Activated naive CD8-positive, alpha-beta T cell treated with anti-CD3 and anti-CD28 coated beads, Interleukin-2, amount 50 U/mL, for 16 hours (primary cell): ENCODE data around the gene C15orf39.

Experiments used
- DNase-seq: peaks from one replicate; pipeline ENCODE4 v3.0.0-alpha.2; 2020; ENCODE audit warnings: low read depth, low spot score

Gene C15orf39

GRCh38 chr15:75172284-75172820 is 29.3 kb upstream of the C15orf39 start:
- DNase-seq = no peak

- DNase-seq = no peak
These were observed 27.6 kb upstream of the C15orf39 start for GRCh38 chr15:75174102-75174501.

- no peak for DNase-seq
These were observed 27.0 kb upstream of the C15orf39 start for GRCh38 chr15:75174729-75175128.

DNA sequence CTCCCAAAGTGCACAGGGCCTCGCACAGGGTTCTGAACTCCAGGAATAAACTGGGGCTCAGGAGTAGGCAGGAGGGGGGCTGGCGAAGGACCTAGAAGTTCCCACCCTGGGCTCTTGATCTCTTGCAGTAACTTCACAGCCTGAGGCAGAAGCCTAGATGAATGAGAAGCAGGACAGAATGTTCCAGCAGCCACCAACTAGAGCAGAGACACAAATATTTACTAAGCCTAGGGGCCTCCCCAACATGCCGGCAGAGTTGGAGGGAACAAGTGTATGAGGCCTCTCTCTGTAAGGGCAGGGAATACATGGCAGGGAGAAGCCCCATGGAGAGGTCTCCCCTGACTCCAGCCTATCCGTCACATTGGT is 25.3 kb upstream of the C15orf39 start:
- no peak for DNase-seq

GRCh38 chr15:75177360-75178071 is 24.2 kb upstream of the C15orf39 start:
- DNase-seq = no peak

GRCh38 chr15:75178171-75178937 is 23.3 kb upstream of the C15orf39 start:
- DNase-seq = no peak

- DNase-seq = no peak
These were observed 22.5 kb upstream of the C15orf39 start for GRCh38 chr15:75178938-75179745.

GRCh38 chr15:75179746-75180140 is 21.9 kb upstream of the C15orf39 start:
- DNase-seq = no peak

- no peak for DNase-seq
These were observed 19.9 kb upstream of the C15orf39 start for GRCh38 chr15:75181780-75182179.

DNA sequence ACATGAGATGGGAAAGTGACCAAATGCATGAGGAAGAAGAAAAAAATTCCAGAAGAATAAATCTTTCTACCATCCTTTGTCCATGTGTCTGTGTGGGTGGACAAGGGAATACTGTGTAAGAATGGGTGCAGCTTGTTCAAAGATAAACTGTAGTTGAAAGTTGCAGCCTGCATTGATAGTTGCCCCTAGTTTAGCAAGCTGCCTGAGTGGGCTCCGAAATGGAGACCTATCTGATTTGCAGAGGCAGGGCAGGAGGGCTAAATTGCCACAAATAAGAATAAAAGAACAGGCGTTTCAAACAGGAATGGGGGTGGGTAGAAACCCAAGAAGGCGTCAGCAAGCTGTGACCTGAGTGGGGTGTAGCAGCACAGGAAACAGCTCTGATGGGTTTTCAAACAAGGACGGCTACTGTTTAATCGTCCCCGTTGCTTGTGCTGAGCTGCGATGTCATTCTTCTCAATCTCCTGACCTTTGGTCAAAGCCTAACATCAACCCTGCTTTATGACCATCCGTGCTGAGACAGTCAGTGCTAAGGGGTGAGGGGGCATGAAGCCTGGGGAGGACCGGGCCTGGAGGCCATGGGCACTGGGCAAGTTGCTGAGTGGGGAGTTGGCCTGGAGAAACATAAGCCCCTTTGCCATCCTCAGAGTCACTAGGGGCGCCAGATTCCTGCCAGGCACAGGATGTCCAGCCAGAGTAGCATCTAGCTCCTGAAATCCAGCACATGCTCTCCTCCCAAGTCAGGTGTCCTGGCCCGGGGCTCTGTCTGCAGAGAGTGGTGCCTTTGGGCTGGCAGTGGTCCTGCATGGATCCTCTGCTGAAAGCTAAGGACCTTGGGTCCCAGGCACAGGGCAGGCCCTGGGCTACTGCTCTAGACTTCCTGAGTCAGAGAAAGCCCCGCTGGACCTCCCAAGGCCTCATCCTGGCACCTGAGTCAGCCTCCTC is 19.2 kb upstream of the C15orf39 start:
- DNase-seq = no peak

DNA sequence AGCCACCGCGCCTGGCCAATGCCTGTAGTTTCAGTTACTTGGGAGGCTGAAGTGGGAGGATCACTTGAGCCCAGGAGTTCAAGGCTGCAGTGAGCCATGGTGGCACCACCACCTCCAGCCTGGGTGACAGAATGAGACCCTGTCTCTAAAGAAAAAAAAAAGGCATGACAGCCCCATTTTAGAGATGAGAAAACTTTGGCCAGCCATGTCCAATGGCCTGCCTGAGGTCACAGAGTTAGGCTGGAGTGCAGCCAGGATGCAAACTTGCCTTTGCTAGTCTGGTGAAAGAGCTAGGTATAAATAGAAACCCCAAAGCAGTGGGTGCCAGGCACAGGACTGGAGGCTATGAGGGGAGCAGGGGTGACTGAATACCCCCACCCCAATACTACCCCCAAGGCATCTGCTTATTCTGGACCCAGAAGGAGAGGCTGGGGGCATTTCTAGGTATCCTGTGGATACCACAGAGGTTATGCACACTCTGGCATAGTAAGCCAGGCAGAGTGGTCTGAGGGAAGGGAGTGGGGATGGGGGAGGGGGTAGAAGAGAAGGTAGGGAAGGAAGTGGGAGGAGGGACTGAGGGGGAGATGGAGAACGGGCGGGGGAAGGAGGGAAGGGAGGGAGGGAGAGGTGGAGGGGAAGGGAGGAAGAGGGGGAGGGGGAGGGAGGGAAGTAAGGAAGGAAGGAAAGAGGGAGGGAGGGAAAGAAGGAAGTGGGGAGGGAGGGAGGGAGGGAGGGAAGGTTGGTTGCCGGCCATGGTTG is 16.2 kb upstream of the C15orf39 start:
- DNase-seq = no peak

GRCh38 chr15:75186044-75186443 is 15.6 kb upstream of the C15orf39 start:
- no peak for DNase-seq

DNA sequence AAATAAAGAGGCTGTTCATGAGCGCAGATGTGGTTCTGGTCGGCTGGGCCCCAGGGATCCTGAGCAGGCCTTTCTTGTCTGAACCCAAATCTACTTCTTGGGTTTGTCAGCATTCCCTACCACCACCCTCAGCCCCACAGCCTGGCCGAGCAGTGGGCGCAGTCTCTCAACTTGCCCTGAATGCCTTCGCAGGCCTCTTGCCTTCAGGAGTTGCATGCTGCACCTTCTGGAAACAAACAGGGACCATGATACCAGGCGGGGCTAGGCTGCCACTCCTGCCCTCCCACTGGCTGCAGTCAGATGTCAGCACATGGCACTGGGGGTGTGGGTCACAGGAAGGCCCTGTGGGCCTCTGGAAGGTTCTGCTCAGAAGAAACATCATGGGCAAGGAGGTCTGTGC is 13.2 kb upstream of the C15orf39 start:
- DNase-seq = no peak

GRCh38 chr15:75191235-75191634 is 10.4 kb upstream of the C15orf39 start:
- DNase-seq = no peak

- no peak for DNase-seq
These were observed 9.4 kb upstream of the C15orf39 start for GRCh38 chr15:75192307-75192706.

DNA sequence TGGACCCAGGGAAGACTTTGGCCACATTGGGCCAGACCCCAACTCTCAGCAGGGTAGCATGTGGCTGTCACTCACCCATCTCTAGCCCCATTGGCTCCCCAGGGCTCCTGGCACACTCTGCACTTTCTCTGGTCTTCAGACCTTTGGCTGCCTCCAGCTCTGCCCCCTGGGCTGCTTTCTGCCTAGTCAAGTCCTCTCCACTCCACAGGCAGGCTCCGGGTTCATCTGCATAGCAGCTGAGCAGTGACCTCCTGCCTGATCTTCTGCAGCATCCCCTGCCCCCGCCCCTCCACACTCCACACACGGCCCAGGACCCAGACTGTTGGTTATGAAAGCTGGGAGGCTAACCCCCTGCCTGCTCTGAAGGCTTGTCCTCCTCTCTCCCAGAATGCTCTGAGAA is 8.4 kb upstream of the C15orf39 start:
- no peak for DNase-seq

DNA sequence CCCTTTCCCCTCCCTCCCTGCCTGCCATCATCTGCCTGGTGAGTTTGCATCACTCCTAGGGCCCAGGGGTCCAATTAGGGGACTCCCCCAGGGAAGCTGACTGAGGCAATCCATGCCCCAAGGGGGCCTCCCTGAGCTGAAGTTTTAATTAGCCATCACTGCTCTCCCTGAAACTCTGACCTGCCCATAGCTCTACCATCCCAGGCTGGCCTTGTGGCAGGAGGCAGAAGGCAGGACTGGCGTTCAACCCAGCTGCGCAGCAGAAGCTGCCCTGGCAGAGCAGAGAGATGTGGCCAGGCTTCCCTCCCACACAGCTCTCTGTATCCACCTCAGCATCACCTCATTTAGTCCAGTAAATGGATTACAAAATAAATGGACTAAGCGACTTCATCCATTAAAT is 7.7 kb upstream of the C15orf39 start:
- no peak for DNase-seq

- DNase-seq = no peak
These were observed 7.3 kb upstream of the C15orf39 start for GRCh38 chr15:75194397-75194796.

GRCh38 chr15:75195122-75195765 is 6.4 kb upstream of the C15orf39 start:
- no peak for DNase-seq

GRCh38 chr15:75195766-75196241 is 5.9 kb upstream of the C15orf39 start:
- DNase-seq = no peak
